Activated CD4-positive, CD25-positive, alpha-beta regulatory T cell treated with anti-CD3 and anti-CD28 coated beads, Interleukin-2, amount 50 U/mL, for 16 hours (primary cell): ENCODE results near the gene LRRC18.

Source experiments
- DNase-seq: peaks from one replicate; pipeline ENCODE4 v3.0.0-alpha.2; 2020; ENCODE audit warnings: low read depth, low spot score

The LRRC18 gene

DNA sequence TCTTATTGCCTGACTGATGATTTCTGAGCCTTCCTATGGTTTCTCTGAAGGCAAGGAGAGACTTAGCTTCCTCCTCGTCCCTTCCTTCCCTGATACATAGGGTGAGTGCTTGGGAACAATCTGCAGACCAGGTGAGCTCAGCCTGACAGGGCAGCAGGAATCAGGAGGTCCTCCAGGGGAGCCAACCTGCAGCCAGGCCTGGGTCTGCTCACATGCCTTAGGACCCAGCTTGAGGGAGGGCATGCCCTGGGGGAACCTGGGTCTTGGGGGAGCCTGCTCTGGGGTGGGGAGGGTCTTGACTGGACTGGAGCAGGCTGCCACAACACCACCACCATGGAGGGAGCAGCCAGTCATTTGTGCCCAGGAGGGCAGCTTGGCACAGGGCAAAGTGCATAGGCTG is 57.7 kb downstream of the LRRC18 start:
- no peak for DNase-seq

DNA sequence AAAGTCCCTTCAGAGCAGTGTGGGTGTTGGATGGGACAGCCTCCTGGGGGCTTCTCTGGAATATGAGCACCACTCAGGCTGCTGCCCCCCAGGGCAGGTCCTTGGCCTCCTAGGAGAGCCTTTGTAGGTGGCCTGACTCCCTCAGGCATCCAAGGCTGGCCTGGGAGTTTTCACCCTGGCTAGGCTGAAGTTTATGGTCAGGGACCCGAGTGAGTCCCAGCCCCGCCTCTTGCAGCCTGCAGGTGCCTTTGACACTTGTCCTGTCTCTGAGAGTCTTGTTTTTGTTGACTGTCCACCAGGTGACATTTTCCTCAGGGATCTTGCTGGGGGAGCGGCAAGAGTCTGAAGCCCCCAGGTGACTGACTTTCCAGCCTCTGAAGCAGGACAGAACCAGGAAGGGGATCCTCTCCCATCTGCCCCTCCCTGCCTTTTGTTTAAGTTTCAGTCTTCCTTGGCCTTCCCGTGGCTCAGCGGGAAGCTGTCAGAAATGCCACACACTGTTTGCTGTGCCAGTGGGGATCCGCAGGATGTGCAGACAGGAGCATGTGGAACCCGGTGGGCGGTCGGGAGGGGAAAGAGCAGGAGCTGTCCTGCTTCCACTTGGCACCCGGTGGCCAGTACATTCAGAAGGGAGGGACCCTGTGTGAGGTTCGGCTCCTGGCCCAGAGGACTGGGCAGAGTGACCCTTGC is 59.5 kb downstream of the LRRC18 start:
- no peak for DNase-seq

DNA sequence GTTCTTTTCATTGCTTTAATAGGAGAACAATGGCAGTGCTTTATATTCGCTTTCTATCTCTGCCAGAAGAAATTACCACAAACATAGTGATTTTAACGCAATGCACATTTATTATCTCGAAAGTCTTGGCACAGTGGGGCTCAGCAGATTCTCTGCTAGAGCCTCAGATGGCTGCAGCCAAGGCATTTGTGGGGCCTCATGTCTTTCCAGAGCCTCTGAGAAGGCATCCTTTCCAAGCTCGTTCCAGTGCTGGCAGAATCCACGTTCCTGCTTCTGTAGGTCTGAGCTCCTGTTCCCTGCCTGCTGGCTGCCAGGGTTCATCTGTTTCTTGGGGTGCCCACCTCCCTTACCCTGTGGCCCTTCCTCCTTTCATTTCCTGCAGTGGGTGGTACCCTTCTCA is 60.2 kb downstream of the LRRC18 start:
- no peak for DNase-seq

DNA sequence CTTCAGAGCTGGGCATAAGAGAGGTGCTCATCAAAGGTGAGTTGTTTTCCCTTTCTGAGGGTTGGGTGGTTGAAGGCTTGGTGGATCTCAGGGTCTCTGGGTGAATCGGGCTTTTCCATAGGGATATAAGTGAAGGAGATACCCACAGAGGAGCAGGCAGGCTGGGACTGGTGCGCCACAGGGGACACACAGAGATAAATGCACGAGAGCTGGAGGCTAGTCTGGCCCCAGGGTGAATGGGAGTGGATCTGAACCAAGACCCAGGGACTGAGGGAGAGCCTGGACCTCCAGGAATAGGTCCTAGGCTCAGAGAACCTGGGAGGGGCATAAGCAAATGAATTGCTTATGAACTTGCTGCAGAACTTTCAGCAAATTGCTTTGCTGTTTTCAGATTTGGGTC is 61.5 kb downstream of the LRRC18 start:
- no peak for DNase-seq

DNA sequence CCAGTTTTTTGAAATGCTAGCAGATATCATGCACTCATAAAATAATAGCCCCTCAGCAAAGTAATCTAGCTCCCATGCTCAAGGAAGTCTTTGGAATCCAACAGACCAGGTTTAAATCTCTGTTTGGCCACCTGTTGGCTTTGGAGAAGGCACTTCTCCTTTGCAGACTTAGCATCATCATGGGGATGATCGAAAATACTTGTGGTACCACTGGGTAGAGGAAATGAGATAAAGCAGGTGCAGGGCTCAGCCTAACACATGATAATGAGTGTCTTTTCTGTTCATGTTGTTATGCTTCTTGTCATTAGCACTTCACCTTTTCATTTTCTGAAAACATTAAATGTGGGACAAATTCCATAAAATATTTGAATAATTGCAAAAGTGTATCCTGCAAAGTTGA is 67.4 kb downstream of the LRRC18 start:
- DNase-seq = no peak
